SK-N-SH treated with all-trans-retinoic acid at 6 μM for 48 hours (cell line): ENCODE measurements around the gene KCNK15.

Source experiments
- ISL1 ChIP-seq: fragments of 250-450 bp; sonication (Bioruptor Pico); IDR thresholded peaks from 2 replicates; pipeline ENCODE4 v2.1.2; 2022; ENCODE audit warnings: mild to moderate bottlenecking, moderate library complexity
- PATZ1 ChIP-seq: fragments of 250-450 bp; sonication (Bioruptor Pico); IDR thresholded peaks from 2 replicates; pipeline ENCODE4 v1.8.0; 2020; ENCODE audit warnings: mild to moderate bottlenecking, moderate library complexity, borderline replicate concordance
- POU6F1 ChIP-seq: fragments of 250-450 bp; sonication (Bioruptor Pico); IDR thresholded peaks from 2 replicates; pipeline ENCODE4 v1.8.0; 2021; ENCODE audit warnings: low read depth, mild to moderate bottlenecking, moderate library complexity, borderline replicate concordance
- PPARA ChIP-seq: fragments of 250-450 bp; sonication (Bioruptor Pico); IDR thresholded peaks from 2 replicates; pipeline ENCODE4 v1.5.0; 2020; ENCODE audit warnings: mild to moderate bottlenecking, borderline replicate concordance
- RARB ChIP-seq: fragments of 250-450 bp; sonication (Bioruptor Pico); IDR thresholded peaks from 2 replicates; pipeline ENCODE4 v1.8.0; 2021; ENCODE audit warnings: mild to moderate bottlenecking, moderate library complexity
- TCF4 ChIP-seq: fragments of 250-450 bp; sonication (Bioruptor Pico); IDR thresholded peaks from 2 replicates; pipeline ENCODE4 v1.8.0; 2021; ENCODE audit warnings: mild to moderate bottlenecking, moderate library complexity, borderline replicate concordance
- TOX ChIP-seq: fragments of 250-450 bp; sonication (Bioruptor Pico); IDR thresholded peaks from 2 replicates; pipeline ENCODE4 v1.8.0; 2021; ENCODE audit warnings: mild to moderate bottlenecking, moderate library complexity, borderline replicate concordance
- TSHZ2 ChIP-seq: fragments of 250-450 bp; sonication (Bioruptor Pico); IDR thresholded peaks from 2 replicates; pipeline ENCODE4 v1.5.0; 2020; ENCODE audit warnings: mild to moderate bottlenecking, moderate library complexity
- ZFP3 ChIP-seq: fragments of 250-450 bp; sonication (Bioruptor Pico); IDR thresholded peaks from 2 replicates; pipeline ENCODE4 v1.5.0; 2020; ENCODE audit warnings: mild to moderate bottlenecking, moderate library complexity
- ZFP30 ChIP-seq: fragments of 450-650 bp; formaldehyde crosslinking; IDR thresholded peaks from 2 replicates; pipeline ENCODE4 v1.5.0; 2022; ENCODE audit warnings: mild to moderate bottlenecking, moderate library complexity
- ZNF565 ChIP-seq: fragments of 450-650 bp; formaldehyde crosslinking; conservative IDR thresholded peaks from 2 replicates; pipeline ENCODE4 v1.5.0; 2020; ENCODE audit warnings: low read depth, mild to moderate bottlenecking, moderate library complexity
- ZNF70 ChIP-seq: fragments of 450-650 bp; formaldehyde crosslinking; IDR thresholded peaks from 2 replicates; pipeline ENCODE4 v1.5.0; 2020; ENCODE audit warnings: mild to moderate bottlenecking, moderate library complexity
- ZNF8 ChIP-seq: fragments of 450-650 bp; formaldehyde crosslinking; IDR thresholded peaks from 2 replicates; pipeline ENCODE4 v1.5.0; 2020; ENCODE audit warnings: mild to moderate bottlenecking, moderate library complexity
- TF ChIP-seq, protein P1 (sequence below): fragments of 250-450 bp; sonication (Bioruptor Pico); IDR thresholded peaks from 2 replicates; pipeline ENCODE4 v1.5.1; 2020; ENCODE audit warnings: low read depth, mild to moderate bottlenecking, moderate library complexity

GRCh38 chr20:44727039-44727438 is 18.6 kb upstream of the KCNK15 start:
- TF ChIP-seq RARB (CRISPR knock-in tag) (no peak), ZNF565 (CRISPR knock-in tag) (no peak), ZFP3 (CRISPR knock-in tag) (no peak), PATZ1 (CRISPR knock-in tag) (no peak), ZFP30 (CRISPR knock-in tag) (no peak), TSHZ2 (CRISPR knock-in tag) (no peak), ISL1 (CRISPR knock-in tag) (no peak), TCF4 (no peak), ZNF8 (CRISPR knock-in tag) (no peak), ZNF70 (CRISPR knock-in tag) (no peak), POU6F1 (CRISPR knock-in tag) (no peak), PPARA (CRISPR knock-in tag) (no peak), TOX (no peak)
- TF ChIP-seq, protein P1, sequence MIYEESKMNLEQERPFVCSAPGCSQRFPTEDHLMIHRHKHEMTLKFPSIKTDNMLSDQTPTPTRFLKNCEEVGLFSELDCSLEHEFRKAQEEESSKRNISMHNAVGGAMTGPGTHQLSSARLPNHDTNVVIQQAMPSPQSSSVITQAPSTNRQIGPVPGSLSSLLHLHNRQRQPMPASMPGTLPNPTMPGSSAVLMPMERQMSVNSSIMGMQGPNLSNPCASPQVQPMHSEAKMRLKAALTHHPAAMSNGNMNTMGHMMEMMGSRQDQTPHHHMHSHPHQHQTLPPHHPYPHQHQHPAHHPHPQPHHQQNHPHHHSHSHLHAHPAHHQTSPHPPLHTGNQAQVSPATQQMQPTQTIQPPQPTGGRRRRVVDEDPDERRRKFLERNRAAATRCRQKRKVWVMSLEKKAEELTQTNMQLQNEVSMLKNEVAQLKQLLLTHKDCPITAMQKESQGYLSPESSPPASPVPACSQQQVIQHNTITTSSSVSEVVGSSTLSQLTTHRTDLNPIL (CRISPR knock-in tag) = no peak
